HT-29 (cell line): ENCODE results near the gene TTYH2. TPM values are rescaled to one million over a fixed set of nuclear protein-coding genes. Genes with fewer than 3 reads are reported as not detected.

Experiments used
- DNase-seq: peaks from one replicate; pipeline ENCODE4 v3.0.0-alpha.2; 2015; ENCODE audit warnings: low spot score
- total RNA-seq: library from RNA; depleted of rRNA; stranded (reverse); fragments of >200 nt; shearing (Covaris generic); gene quantifications from 2 replicates; pipeline ENCODE4 v1.2.3, GENCODE V29; 2014

The TTYH2 gene
- total RNA-seq, 1 experiment from 2014 or later = 0.33 TPM

GRCh38 chr17:74192950-74193781, 20.2 kb upstream of the TTYH2 start:
- DNase-seq = no peak

DNA sequence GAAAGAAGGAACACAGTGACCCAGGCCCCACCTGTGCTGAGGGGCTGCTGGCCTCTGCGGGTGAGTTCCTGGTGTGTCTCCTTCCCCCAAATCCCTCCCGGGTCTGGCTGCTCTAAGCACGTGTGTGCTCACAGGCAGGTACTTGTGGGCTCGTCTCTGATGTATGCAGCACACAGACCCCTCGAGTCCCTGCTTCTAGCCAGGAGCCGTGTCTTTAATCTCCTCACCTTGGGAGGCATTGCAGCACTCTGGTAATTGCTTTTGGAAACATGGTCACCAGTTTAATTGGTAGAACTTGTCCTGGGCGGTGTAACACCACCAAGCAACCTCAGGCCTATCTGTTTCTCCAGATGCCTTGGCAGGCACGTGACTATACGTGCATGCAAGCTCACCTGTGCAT, 18.7 kb upstream of the TTYH2 start:
- DNase-seq = no peak

DNA sequence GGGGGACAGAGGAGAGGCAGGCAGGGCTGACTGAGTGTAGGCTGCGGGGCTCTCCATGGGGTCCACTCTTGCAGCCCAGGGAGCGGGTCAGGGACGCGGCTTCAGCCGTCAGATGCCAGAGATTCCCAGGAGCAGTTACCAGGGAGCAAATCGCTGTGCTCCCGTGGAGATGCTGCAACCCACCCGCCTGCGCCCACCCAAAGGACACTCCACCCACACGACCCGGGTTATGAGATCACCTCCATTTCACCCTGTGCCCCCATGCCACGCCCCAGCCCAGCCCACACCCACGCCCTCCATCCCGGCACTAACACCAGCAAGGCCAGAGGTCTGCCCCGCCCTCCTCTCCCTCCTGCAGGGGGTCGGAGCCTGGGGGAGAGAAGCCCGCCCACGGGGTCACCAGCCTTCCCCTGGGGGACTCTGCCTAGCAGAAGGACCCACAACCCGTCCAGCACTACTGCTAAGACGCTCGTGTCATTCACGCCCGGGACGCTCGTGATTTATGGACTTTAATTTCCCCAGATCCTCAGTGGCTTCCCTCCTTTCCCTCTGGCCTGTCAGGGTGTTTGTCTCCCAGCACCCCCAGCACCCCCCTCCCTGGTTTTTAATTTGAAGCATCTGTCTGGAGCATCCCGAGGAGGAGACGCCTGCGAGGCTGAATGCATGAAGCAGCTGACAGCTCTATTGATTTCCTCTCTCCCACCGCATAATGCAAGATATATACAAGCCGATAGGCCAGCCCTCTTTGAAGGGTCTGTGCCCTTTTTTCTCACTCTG, 16.6 kb upstream of the TTYH2 start:
- no peak for DNase-seq

GRCh38 chr17:74197801-74198200, 15.6 kb upstream of the TTYH2 start:
- DNase-seq = no peak

GRCh38 chr17:74198694-74199093, 14.7 kb upstream of the TTYH2 start:
- no peak for DNase-seq

DNA sequence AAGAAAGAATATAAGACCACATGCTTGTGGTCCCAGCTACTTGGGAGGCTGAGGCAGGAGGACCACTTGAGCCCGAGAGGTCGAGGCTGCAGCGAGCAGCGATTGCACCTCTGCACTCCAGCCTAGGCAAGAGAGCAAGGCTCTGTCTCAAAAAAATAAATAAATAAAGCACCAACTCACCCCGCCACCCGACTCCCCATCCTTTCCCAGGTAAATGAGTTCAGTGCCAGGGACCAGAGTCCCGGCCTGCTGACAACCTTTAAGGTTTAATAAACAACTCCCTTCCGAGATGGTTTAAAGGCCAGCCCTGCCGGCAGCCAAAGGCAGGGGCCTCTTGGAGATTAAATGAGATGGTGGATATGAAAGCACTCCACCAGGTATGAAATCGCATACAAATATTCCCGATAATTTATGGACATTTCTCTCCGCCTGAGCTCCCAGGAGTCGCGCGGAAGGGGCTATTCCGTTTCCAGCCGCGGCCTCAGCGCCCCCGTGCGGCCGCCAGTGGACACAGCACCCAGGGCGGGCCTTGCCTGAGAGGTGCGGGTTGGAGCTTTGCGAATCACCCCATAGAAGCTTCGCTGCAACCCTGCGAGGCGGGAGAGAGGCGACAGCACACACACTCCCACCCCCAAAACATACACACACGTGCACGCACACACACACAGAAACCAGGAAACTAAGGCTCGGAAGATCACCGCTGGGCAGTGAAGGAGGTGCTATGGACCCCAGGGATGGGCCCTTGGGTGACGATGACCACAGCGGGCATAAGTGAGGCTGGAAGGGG, 13.9 kb upstream of the TTYH2 start:
- DNase-seq = peak; percentile 74

DNA sequence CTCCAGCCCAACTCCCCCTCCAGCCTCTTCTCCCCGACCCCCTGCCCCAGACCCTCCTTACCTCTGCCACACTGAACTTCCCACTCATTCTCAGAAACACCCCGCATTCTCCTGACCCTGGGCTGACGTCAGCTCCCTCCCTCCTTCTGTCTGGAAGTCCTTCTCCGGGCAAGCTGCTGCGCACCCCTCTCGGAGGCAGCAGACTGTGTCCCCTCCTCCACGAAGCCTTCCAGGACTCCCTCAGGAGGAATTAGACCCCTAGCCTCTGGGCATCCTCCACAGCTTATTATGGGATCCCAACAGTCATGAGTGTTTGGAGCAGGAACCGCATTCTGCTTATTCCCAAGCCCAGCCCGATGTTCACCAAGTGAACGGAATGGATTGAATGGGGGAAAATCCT, 13.3 kb upstream of the TTYH2 start:
- no peak for DNase-seq

DNA sequence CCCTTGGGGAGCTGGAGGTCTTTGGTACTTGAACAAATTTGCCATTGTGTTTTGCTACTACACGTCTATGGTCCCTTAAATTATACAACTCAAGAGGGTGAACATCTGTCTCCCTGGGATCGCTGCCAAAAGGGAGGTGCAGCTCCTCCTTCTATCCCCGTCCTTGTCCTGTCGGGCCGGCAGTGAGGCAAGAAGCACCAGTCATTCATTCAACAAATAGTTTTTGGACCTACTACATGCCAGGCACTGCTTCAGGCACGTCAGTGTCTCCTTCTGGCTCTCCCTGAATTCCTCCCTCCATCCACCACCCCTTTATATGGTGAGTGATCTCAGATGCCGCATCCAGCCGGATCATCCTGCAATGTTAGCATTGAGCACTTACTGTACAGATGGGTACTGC, 12.1 kb upstream of the TTYH2 start:
- no peak for DNase-seq

GRCh38 chr17:74201948-74202347, 11.4 kb upstream of the TTYH2 start:
- DNase-seq = no peak

- no peak for DNase-seq
Measured at GRCh38 chr17:74202938-74203337, 10.4 kb upstream of the TTYH2 start.

DNA sequence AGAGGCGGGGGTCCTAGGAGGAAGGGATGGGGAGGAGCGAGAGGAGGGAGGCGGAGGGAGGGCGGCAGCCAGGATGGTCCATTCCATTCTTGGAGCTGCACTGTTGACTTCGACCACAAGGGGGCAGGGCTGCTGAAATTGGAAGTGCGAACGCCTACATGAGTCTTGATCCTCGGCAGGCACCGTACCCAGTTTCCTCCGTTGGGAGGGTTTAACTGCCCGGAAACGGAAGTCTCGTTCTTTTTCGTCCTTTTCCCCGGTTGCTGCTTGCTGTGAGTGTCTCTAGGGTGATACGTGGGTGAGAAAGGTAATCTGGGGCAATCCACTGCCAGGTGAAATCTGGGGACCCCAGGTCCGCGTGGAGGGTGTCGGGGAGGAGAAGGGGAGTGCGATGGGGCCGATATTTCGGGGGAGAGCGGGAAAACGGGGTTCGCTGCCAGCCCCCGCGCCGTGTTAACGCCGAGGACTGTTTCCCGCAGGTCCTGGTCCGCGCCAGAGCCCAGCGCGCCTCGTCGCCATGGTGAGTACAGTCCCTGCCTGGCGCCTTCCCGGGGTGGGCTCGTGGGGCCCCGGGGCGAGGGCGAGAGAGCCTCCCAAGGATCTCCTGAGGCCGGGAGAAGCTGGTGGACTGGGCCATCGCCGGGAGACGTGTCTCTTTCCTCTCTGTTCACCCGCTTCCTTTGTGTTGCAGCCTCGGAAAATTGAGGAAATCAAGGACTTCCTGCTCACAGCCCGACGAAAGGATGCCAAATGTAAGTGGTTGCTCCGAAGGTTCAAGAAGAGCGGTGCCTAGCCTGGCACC, 9.7 kb upstream of the TTYH2 start, which contains the start of gene RPL38:
TSS of gene RPL38 (plus strand) at position 240 of the 802 bp plus-strand sequence. CDS start at position 518, 278 bp downstream.
- peak; percentile 97 for DNase-seq

- no peak for DNase-seq
Measured at GRCh38 chr17:74204474-74204873, 8.9 kb upstream of the TTYH2 start.

DNA sequence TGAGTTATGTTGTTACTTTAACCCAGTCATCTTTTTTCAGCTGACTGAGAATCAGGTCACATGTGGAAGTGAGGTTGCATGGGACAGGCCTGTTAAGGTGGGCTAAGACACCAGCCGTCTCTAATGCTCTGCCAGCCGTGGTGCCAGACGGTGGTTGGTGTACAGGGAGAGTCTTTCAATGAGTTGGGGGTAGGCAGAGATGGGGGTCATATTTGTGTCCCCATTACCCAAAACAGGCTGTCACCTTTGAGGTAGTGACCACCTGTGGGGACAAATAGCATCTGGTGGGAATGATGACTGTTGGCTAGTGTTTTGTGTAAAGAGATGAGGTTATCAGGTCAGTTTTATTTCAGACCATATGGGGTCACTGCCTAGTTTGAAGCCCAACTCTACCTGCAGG, 8.1 kb upstream of the TTYH2 start:
- DNase-seq = no peak

- no peak for DNase-seq
Measured at GRCh38 chr17:74206332-74206818, 7.0 kb upstream of the TTYH2 start.

GRCh38 chr17:74210191-74211140, 2.9 kb upstream of the TTYH2 start:
- peak; percentile 72 for DNase-seq

DNA sequence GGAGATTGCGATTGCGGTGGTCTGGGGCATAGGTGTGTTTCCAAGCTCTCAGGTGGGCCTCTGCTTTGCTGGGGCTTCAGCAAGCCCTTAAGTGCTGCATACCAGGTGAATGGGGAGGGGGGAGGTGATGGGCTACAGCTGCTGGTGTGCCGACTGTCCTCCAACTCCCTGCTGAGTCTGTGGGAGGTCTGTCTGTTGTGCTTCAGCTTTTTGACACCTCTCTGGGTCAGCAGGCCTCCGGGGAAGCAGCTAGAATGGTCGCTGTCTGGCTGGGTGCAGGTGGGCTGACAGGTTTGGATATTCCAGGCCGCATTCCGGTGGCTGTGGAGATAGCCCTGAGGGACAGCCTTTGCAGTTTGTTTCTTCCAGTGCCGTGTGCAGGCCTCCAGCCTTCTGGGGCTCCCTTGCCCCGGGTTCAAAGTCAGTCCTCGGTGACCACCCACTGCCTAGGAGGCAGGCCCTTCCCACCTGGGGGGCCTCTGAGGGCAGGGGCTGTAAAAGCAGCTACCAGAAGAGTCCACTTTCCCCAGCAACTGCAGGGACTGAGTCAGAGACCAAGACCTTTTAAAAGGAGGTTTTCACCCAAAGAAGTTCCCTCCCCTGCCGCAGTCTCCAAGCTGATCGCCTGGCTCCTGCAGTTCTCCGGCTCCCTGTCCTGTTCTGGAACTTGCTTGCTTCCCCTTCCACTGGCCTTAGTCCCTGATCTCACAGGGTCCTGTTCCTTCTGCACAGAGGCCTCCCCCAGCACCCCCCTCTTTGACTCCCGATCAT, 2.0 kb upstream of the TTYH2 start:
- DNase-seq = no peak

DNA sequence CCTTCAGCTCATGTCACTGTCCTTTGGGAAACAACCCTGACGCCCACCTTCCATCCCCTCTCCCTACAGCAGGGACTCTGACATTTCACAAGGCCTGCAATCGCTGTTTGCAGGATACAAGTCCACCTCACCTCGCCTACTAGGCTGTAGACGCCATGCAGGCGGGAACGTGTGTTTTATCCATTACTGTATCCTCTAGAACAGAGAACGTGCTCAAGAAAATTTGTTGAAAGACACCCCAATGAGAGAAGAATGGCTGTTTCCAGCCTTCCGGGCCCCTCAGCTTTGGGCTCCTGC, 1.5 kb upstream of the TTYH2 start:
- no peak for DNase-seq

- DNase-seq = no peak
Measured at GRCh38 chr17:74212209-74212912, 1.0 kb upstream of the TTYH2 start.
